Stimulated activated CD4-positive, alpha-beta T cell treated with anti-CD3 and anti-CD28 coated beads, TNF-alpha, amount 100 ng/mL, for 24 hours (primary cell): Measurements from ENCODE around the gene RECQL.
"Not testable (repeated sequence)": the region's sequence is repeated elsewhere in the genome, so short reads cannot be mapped to it uniquely, and the experiment has no call there.

Experiments
- DNase-seq, 3 experiments: peaks; one replicate each; pipeline ENCODE4 v3.0.0-alpha.2; 2020; ENCODE audit warnings: low read depth in 3 of 3

RECQL gene

DNA sequence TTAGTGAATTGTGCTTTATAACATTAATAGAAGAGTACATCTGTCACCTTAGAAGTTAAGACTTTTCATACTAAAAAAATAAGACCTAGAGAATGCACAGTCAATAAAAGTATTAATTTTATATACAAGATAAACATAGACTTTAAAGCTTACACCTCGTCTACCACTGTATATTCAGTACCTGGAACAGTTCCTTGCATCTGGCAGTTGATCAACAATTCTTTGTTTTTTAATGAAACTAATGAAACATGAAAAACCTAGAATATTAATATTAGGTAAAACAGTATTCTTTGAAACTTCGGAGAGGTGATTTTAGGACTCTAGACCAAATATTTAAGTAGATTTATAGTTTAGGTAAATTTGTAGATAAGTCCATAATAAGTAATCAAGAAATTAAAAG is 4.5 kb upstream of the RECQL start:
- no peak for DNase-seq

- no peak for DNase-seq
Observed at GRCh38 chr12:21502872-21503271, 1.4 kb upstream of the RECQL start.

- DNase-seq, result peak; percentile 11 to 14 (median 14)
Observed at GRCh38 chr12:21502164-21502496, 695 bp upstream of the RECQL start.

- no peak for DNase-seq
Observed at GRCh38 chr12:21500786-21501257, 613 bp downstream of the RECQL start.

- no peak for DNase-seq
Observed at GRCh38 chr12:21499765-21500164, 1.7 kb downstream of the RECQL start.

DNA sequence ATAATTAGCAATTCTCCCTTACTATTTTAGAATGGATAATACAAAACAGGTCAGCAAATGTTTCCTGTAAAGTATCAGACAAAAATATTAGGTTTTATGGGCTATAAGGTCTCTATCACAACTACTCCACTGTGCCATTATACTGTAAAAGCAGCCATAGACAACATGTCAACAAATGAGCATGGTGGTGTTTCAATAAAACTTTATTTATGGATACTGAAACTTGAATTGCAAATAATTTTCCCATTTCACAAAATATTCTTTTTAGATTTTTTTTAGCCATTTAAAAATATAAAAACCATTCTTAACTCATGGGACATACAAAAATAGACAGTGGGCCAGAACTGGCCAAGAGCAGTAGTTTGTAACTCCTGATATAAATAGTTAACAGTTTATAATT is 15.4 kb downstream of the RECQL start:
- DNase-seq, result no peak

- no peak for DNase-seq
Observed at GRCh38 chr12:21483531-21483930, 17.9 kb downstream of the RECQL start.

- DNase-seq, result no peak
Observed at GRCh38 chr12:21478756-21479455, 22.5 kb downstream of the RECQL start.

GRCh38 chr12:21476949-21477348 is 24.5 kb downstream of the RECQL start:
- DNase-seq, result no peak

DNA sequence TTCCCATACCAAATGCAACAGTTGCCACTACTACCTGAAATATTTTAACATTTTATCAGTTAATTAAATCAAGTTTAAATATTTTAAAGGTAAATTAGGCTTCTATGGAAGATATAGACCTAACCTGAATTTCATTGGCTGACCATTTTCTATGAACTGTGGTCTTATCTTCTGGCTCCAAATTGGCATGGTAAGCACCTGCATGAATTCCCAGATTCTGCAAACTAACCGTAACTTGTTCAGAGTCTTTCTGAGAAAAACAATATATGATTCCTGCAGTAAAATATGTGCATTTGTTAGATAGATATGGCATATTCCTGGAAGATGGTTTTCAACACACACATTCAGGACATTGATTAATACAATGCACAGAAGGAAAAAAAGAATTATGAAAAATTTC is 25.9 kb downstream of the RECQL start:
- DNase-seq, result no peak

DNA sequence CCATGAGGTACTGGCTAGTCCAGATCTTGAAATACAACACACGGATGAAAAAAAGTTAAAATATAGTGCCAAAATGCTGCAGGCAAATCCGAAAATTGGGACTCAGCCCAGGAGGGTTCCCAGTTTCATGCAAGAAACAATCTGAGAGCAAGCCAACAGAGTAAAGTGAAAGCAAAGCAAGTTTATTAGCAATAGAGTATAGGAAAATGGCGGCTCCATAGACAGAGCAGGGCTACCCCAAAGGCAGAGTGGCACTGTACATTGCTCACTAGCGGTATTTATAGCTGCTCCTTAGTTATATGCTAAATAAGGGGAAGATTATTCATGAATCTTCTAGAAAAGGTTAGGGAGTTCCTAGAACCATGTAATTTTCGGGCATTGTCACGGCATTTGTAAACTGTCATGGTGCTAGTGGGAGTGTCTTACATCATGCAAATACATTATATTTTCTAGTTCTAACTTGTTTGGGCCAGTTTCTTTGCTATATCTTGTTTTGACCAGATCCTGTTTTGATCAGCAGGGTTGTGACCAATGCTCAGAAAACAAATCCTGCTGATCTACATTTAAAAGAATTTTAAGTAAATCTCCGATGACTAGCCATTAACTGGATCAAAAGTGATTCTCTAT is 29.1 kb downstream of the RECQL start:
- DNase-seq, result no peak

GRCh38 chr12:21471294-21471693 is 30.1 kb downstream of the RECQL start:
- no peak for DNase-seq

GRCh38 chr12:21467334-21467733 is 34.1 kb downstream of the RECQL start:
- not testable (repeated sequence) for DNase-seq

DNA sequence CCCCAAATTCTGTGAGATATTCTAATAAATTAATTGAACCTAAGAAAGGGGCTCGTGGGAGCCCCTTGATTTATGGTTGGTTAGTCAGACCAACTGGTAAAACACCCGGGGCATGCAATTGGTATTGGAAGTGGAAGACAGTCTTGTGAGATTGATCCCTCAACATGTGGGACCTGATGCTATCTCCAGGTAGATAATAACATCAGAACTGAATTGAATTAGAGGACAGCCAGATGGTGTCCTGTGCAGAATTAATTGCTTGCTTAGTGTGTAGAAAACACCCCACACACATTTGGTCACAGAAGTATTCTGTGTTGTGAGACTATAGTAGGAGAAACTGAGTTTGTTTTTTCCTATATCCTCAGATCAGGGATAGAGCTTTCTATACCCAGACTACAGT is 42.0 kb downstream of the RECQL start:
- DNase-seq, result no peak

DNA sequence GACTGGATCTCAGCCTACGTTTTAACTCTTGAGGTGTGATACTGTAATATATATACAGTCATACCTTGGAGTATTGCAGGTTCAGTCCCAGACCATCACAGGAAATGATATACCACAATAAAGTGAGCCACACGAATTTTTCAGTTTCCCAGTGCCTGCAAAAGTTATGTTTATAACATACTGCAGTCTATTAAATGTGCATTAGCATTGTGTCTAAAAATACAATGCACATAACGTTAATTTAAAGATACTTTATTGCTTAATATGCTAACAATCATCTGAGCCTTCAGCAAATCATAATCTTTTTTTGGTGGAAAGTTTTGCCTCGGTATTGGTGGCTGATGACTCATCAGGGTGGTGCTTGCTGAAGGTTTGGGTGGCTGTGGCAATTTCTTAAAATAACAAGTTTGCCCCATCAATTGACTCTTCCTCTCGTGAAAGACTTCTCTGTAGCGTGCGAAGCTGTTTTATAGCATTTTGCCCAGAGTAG is 45.1 kb downstream of the RECQL start:
- DNase-seq, result peak; percentile 6 to 37 (median 21)

- DNase-seq, result no peak
Observed at GRCh38 chr12:21453312-21453852, 48.1 kb downstream of the RECQL start.

- DNase-seq, result no peak
Observed at GRCh38 chr12:21451529-21451928, 49.9 kb downstream of the RECQL start.

DNA sequence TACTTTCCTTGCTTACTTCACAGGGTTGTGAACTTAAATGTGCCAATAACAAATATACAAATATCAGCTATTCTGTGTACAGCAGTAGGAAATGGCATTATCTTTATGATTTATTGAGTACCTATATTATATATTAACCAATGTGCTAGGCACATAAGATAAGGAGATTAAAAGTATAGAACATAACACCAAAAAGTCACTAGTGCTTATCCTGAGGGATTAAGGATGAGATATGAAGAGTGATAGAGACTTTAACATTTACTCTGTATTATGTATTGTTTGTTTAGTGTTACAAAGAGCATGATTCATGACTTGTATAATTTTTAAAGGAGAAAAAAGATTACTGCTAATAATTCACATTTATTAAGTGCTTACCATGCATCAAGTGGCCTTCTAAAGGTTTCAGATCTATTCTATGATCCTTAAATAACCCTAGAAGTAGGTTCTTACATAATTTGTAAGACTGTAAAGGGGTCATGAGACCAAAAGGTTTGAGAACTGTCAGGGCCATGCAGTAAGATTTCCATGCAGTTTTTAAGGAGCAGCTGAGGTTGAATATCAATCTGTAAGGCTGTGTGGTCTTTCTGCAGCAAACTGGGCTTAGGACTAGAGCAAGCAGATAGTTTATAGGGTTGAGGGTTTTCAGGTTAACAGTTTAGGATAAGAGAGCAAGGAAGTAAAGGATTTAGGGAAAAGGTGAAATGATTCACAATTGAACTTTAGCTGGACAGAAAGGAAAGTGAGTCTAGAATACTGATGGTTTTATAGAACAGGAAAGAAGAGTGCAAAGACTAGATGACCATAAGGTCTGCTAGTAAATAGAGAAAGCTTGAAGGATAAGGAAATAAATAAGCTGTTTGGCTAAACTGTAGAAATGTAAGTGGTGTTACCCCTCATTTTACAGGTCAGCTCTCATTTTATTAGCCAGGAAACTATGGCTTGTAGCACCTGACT is 57.0 kb downstream of the RECQL start:
- DNase-seq, result no peak

GRCh38 chr12:21439347-21439746 is 62.1 kb downstream of the RECQL start:
- DNase-seq, result no peak

GRCh38 chr12:21438643-21439042 is 62.8 kb downstream of the RECQL start:
- DNase-seq, result no peak

DNA sequence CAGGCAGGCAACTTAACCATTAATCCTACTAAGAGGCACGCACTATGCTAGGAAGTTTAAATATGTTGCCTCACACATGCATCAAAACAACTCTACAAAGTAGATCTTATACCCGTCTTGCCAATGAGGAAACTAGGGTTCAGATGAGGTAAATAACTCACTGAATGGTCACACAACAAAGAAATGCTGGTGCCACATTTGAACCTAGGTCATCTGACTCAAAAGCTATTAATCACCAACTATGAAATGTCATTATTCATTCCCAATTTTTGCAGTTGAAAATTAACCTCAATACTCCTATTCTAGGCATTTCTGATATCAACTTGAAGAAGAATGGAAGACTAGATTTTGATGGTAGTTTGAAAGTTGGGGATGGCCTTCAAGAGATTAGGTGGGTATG is 66.7 kb downstream of the RECQL start:
- DNase-seq, result no peak

GRCh38 chr12:21433525-21433924 is 67.9 kb downstream of the RECQL start:
- DNase-seq, result no peak
